Ovary (tissue), 3 donors: ENCODE measurements around the gene SLC22A23.

Source experiments
- CTCF ChIP-seq, 3 donors: fragments of 450-650 bp in 2 of 3; fragments of 200-600 bp in 1 of 3; IDR thresholded peaks; one replicate each; pipeline versions ENCODE4 v1.5.1 to v1.8.0; 2016 to 2022; ENCODE audit warnings: antibody characterized with exemption in 3 of 3, mild to moderate bottlenecking in 1 of 3
- EP300 ChIP-seq: sonication (generic); formaldehyde crosslinking; IDR thresholded peaks from one replicate; pipeline ENCODE4 v1.6.1; 2017; ENCODE audit warnings: antibody characterized with exemption
- POLR2A ChIP-seq: fragments of 450-650 bp; IDR thresholded peaks from one replicate; pipeline ENCODE4 v1.6.1; 2017; ENCODE audit warnings: antibody characterized with exemption, mild to moderate bottlenecking, moderate library complexity
- donor health status: DM: no; HTN: no; CAD: no.

GRCh38 chr6:3473773-3474172, 16.9 kb upstream of the SLC22A23 start:
- TF ChIP-seq EP300: no peak
- no peak for TF ChIP-seq CTCF (IDR thresholded peaks at IDR 0.05)
- no peak for TF ChIP-seq POLR2A
